HepG2 (cell line): ENCODE data around the gene TMEM256. TPM values are rescaled to one million over a fixed set of nuclear protein-coding genes. Genes with fewer than 3 reads are reported as not detected.

Source experiments
- ATAC-seq: fragments of 200-7000 bp; cut with Tn5 transposase; 3 replicates; pipeline ENCODE4 v1.9.1; 2020; ENCODE audit warnings: mild to moderate bottlenecking, moderate library complexity
- BruUV-seq: library from RNA; stranded (reverse); fragments of 400-500 nt; replicated peaks from 2 replicates; lab custom pipeline; 2021; lab: Mats Ljungman, UMichigan
- CTCF ChIA-PET: fragments of 300-600 bp; formaldehyde crosslinking; extraction: SDS; loops from one replicate; lab custom pipeline; 2021; ENCODE audit warnings: low total read pairs, inconsistent platforms, low intra/inter-chr PET ratio; lab: Yijun Ruan, JAX
- POLR2A ChIA-PET: fragments of 350-600 bp; sonication (Branson Sonifier 250); formaldehyde crosslinking; loops from one replicate; lab custom pipeline; 2020; ENCODE audit warnings: antibody characterized with exemption, inconsistent platforms; lab: Yijun Ruan, JAX
- DNase-seq: peaks from one replicate; pipeline ENCODE4 v3.0.0-alpha.2; 2015; ENCODE audit warnings: low spot score
- FAIRE-seq: peaks from 3 replicates; lab custom pipeline; 2011; peaks lifted over from hg19 to GRCh38; lab: Jason Lieb, UNC
- H2AFZ ChIP-seq: one replicate; pipeline ENCODE4 v1.6.1; 2011; ENCODE audit warnings: low read length, inconsistent platforms
- H3K27ac ChIP-seq: fragments of 300-600 bp; 3 replicates; pipeline ENCODE4 v1.8.0; 2011; ENCODE audit warnings: mixed run types, mild to moderate bottlenecking, mixed read lengths, low read length, inconsistent platforms; ENCODE audit not compliant: insufficient read depth; ENCODE audit errors: extremely low read length
- H3K27me3 ChIP-seq, 2 experiments: fragments of 200-600 bp in 1 of 2; 2 replicates in 1 of 2; 3 replicates in 1 of 2; pipeline versions ENCODE4 v1.6.0 to v1.8.0; 2011; ENCODE audit warnings: low read length in 2 of 2, mild to moderate bottlenecking in 2 of 2, moderate library complexity in 2 of 2, inconsistent platforms in 1 of 2; ENCODE audit not compliant: insufficient read depth in 2 of 2, control insufficient read depth in 1 of 2
- H3K36me3 ChIP-seq, 2 experiments: fragments of 200-600 bp in 1 of 2; replicated peaks in 1 of 2; 2 replicates in 1 of 2; 3 replicates in 1 of 2; pipeline versions ENCODE4 v1.5.1 to v1.8.0; 2011; ENCODE audit warnings: low read length in 2 of 2, inconsistent platforms in 1 of 2; ENCODE audit not compliant: insufficient read depth in 2 of 2, control insufficient read depth in 1 of 2
- H3K4me1 ChIP-seq: 2 replicates; pipeline ENCODE4 v1.5.1; 2012; ENCODE audit warnings: low read length, inconsistent platforms; ENCODE audit not compliant: insufficient read depth
- H3K4me2 ChIP-seq: 2 replicates; pipeline ENCODE4 v1.6.0; 2011; ENCODE audit warnings: low read depth, low read length, inconsistent platforms
- H3K4me3 ChIP-seq, 3 experiments: fragments of 200-600 bp in 1 of 3; sonication (generic), shearing (Covaris generic) in 1 of 3; replicated peaks in 1 of 3; 2 replicates each; pipeline ENCODE4 v1.5.1; 2011 to 2016; ENCODE audit warnings: low read length in 3 of 3, inconsistent platforms in 2 of 3, low read depth in 2 of 3, mild to moderate bottlenecking in 2 of 3, control low read depth in 1 of 3, mixed read lengths in 1 of 3; ENCODE audit not compliant: insufficient read depth in 1 of 3
- H3K79me2 ChIP-seq: one replicate; pipeline ENCODE4 v1.6.1; 2011; ENCODE audit warnings: low read length, inconsistent platforms; ENCODE audit not compliant: insufficient read depth
- H3K9ac ChIP-seq: 2 replicates; pipeline ENCODE4 v1.6.0; 2011; ENCODE audit warnings: mild to moderate bottlenecking, low read depth, low read length, inconsistent platforms; ENCODE audit not compliant: insufficient read depth
- H3K9me3 ChIP-seq: 2 replicates; pipeline ENCODE4 v1.5.1; 2012; ENCODE audit warnings: mild to moderate bottlenecking, low read length
- H4K20me1 ChIP-seq: 2 replicates; pipeline ENCODE4 v1.6.0; 2011; ENCODE audit warnings: inconsistent platforms, mild to moderate bottlenecking, low read length, moderate library complexity; ENCODE audit not compliant: insufficient read depth
- POLR2G ChIP-seq: fragments of 200-400 bp; formaldehyde crosslinking; IDR thresholded peaks from 2 replicates; pipeline ENCODE4 v1.6.1; 2018; ENCODE audit warnings: mild to moderate bottlenecking, low read depth, low read length, moderate library complexity
- SRY ChIP-seq: sonication (generic); formaldehyde crosslinking; IDR thresholded peaks from 2 replicates; pipeline ENCODE4 v1.8.0; 2022; ENCODE audit warnings: mild to moderate bottlenecking, missing genetic modification reagents
- ZNF230 ChIP-seq: sonication (generic); formaldehyde crosslinking; IDR thresholded peaks from 2 replicates; pipeline ENCODE4 v1.4.0; 2020; ENCODE audit warnings: mild to moderate bottlenecking, missing genetic modification reagents
- ZNF687 ChIP-seq: sonication (generic); formaldehyde crosslinking; IDR thresholded peaks from 2 replicates; pipeline ENCODE4 v1.5.1; 2020; ENCODE audit warnings: mild to moderate bottlenecking, missing genetic modification reagents, moderate library complexity
- WGBS: methylation state at CpG from one replicate; pipeline ENCODE4 v1.1.6; 2017; ENCODE audit warnings: low lambda C conversion rate; 5-methylcytosine and 5-hydroxymethylcytosine counted together
- in situ Hi-C: cut with HindIII; loops from 2 replicates; pipeline ENCODE4 v1.10.0; 2017; ENCODE audit warnings: low pct_unique_long_range_greater_than_20kb; ENCODE audit not compliant: extremely low pct_ligation_motif_present
- intact Hi-C: fragments of 100-400 bp; cut with micrococcal nuclease; formaldehyde crosslinking; loops from one replicate; pipeline ENCODE4 v1.10.0; 2022; ENCODE audit not compliant: unreplicated experiment
- polyA plus RNA-seq, 8 experiments: library from polyadenylated mRNA; depleted of rRNA in 3 of 8; stranded (reverse) in 7 of 8; unstranded in 1 of 8; fragments of >200 nt; fragmentation: Illumina TruSeq in 4 of 8; extraction: Trizol in 4 of 8; gene quantifications; 2 replicates each; pipeline versions ENCODE4 v1.2.1 to v1.2.3, GENCODE V29; 2011 to 2016; ENCODE audit warnings: low read depth in 4 of 8, missing spikeins in 1 of 8, mixed read lengths in 1 of 8; ENCODE audit not compliant: insufficient read depth in 1 of 8
- total RNA-seq, 5 experiments: library from RNA; depleted of rRNA; stranded (reverse); fragments of >200 nt; fragmentation: Illumina TruSeq; extraction: Trizol; gene quantifications; 2 replicates each; pipeline ENCODE4 v1.2.3, GENCODE V29; 2016; ENCODE audit warnings: low read depth in 1 of 5

Gene TMEM256
- total and polyA plus RNA-seq, 2 of the 13 experiments (the other 11 are each of a cell fraction or from before 2014, with no cell fraction given) = 231 to 252 TPM

- no peak for ATAC-seq
Measured at GRCh38 chr17:7418472-7419152, 14.7 kb upstream of the TMEM256 start.

More at GRCh38 chr17:7418472-7419152, 14.7 kb upstream of the TMEM256 start:
- no peak for DNase-seq
- intact Hi-C loops (no loop called here), in situ Hi-C loops (no loop called here)
- Histone ChIP-seq H3K9me3 (no peaks in the 10 kb centered on the region), H3K79me2 (no peaks in the 10 kb centered on the region), H3K27me3 (peaks cover 2 to 5% of the 10 kb centered on the region in 2 experiments; a peak in 1 of 5 replicates), H3K4me2 (no peak overlapping the region), H3K4me3 (no peak overlapping the region), H3K4me1 (peaks cover 13% of the 10 kb centered on the region; the same call in 1 of the 2 replicates), H3K9ac (no peak overlapping the region), H3K36me3 (no peaks in the 10 kb centered on the region), H2AFZ (no peak overlapping the region), H4K20me1 (no peaks in the 10 kb centered on the region), H3K27ac (no peak overlapping the region)
- no peak for FAIRE-seq
- ChIA-PET CTCF (no interaction called here), POLR2A (no interaction called here)
- WGBS = 67% methylated on average over 15 of the region's 18 CpGs
- 0 out of 2 replicates have a peak, but pooled peaks have one; percentile 22 for TF ChIP-seq POLR2G
- TF ChIP-seq SRY (CRISPR knock-in tag) = no peak
- peak; percentile 25; the same call in 1 of the 2 replicates for TF ChIP-seq ZNF687 (CRISPR knock-in tag)
- TF ChIP-seq ZNF230 = no peak
- BruUV-seq = no TSS peak
